IMR-90 (cell line): ENCODE results near the gene TAAR5. TPM values are rescaled to one million over a fixed set of nuclear protein-coding genes. Genes with fewer than 3 reads are reported as not detected.
"Not testable (repeated sequence)": the region's sequence is repeated elsewhere in the genome, so short reads cannot be mapped to it uniquely, and the experiment has no call there.

Source experiments
- ATAC-seq: fragments of 200-7000 bp; cut with Tn5 transposase; 2 replicates; pipeline ENCODE4 v1.9.1; 2020; ENCODE audit warnings: low read depth, mild to moderate bottlenecking, moderate library complexity
- BruUV-seq: library from RNA; stranded (reverse); fragments of 400-500 nt; replicated peaks from 2 replicates; lab custom pipeline; 2021; lab: Mats Ljungman, UMichigan
- CTCF ChIA-PET: fragments of 300-600 bp; formaldehyde crosslinking; extraction: SDS; loops from one replicate; lab custom pipeline; 2021; ENCODE audit warnings: antibody characterized with exemption; lab: Yijun Ruan, JAX
- POLR2A ChIA-PET: fragments of 300-600 bp; sonication (Branson Sonifier 250); formaldehyde crosslinking; loops from one replicate; lab custom pipeline; 2022; ENCODE audit warnings: antibody characterized with exemption; ENCODE audit not compliant: unreplicated experiment; lab: Charles Lee
- DNase-seq: peaks from one replicate; pipeline ENCODE4 v3.0.0; 2013
- H2AFZ ChIP-seq: replicated peaks from 2 replicates; pipeline ENCODE3; 2013; ENCODE audit warnings: low read length, mild to moderate bottlenecking; ENCODE audit not compliant: poor library complexity
- H2AK5ac ChIP-seq: 2 replicates; pipeline ENCODE4 v1.6.1; 2013; ENCODE audit warnings: low read depth, low read length, inconsistent platforms
- H2AK9ac ChIP-seq: replicated peaks from 2 replicates; pipeline ENCODE3; 2013; ENCODE audit warnings: mild to moderate bottlenecking, low read depth, low read length, moderate library complexity; ENCODE audit not compliant: poor library complexity
- H2BK120ac ChIP-seq: 2 replicates; pipeline ENCODE4 v1.6.1; 2013; ENCODE audit warnings: low read depth, low read length, inconsistent platforms
- H2BK15ac ChIP-seq: 3 replicates; pipeline ENCODE4 v1.6.1; 2013; ENCODE audit warnings: low read depth, low read length, inconsistent platforms
- H2BK20ac ChIP-seq: 2 replicates; pipeline ENCODE4 v1.6.1; 2013; ENCODE audit warnings: low read depth, mild to moderate bottlenecking, inconsistent platforms, low read length, moderate library complexity
- H2BK5ac ChIP-seq: 2 replicates; pipeline ENCODE4 v1.6.1; 2013; ENCODE audit warnings: mild to moderate bottlenecking, low read depth, low read length, inconsistent platforms; ENCODE audit not compliant: poor library complexity, severe bottlenecking
- H3K14ac ChIP-seq: replicated peaks from 2 replicates; pipeline ENCODE4 v1.6.1; 2013; ENCODE audit warnings: low read depth, low read length, inconsistent platforms
- H3K18ac ChIP-seq: 2 replicates; pipeline ENCODE4 v1.6.1; 2013; ENCODE audit warnings: low read depth, low read length, control low read depth
- H3K23ac ChIP-seq: 2 replicates; pipeline ENCODE4 v1.6.1; 2013; ENCODE audit warnings: low read depth, low read length, inconsistent platforms
- H3K27ac ChIP-seq: 2 replicates; pipeline ENCODE4 v1.5.1; 2013; ENCODE audit warnings: mild to moderate bottlenecking, control low read depth, low read length; ENCODE audit not compliant: insufficient read depth
- H3K27me3 ChIP-seq: 2 replicates; pipeline ENCODE4 v1.6.1; 2013; ENCODE audit warnings: low read length; ENCODE audit not compliant: control insufficient read depth, insufficient read depth
- H3K36me3 ChIP-seq: 2 replicates; pipeline ENCODE4 v1.6.1; 2013; ENCODE audit warnings: low read length, mixed read lengths; ENCODE audit not compliant: control insufficient read depth, insufficient read depth
- H3K4ac ChIP-seq: 2 replicates; pipeline ENCODE4 v1.6.1; 2013; ENCODE audit warnings: low read depth, low read length, inconsistent platforms
- H3K4me1 ChIP-seq: 2 replicates; pipeline ENCODE4 v1.6.1; 2013; ENCODE audit warnings: low read length, mixed read lengths; ENCODE audit not compliant: control insufficient read depth, insufficient read depth
- H3K4me2 ChIP-seq: 2 replicates; pipeline ENCODE4 v1.6.1; 2013; ENCODE audit warnings: low read depth, mild to moderate bottlenecking, control low read depth, low read length, moderate library complexity
- H3K4me3 ChIP-seq: 2 replicates; pipeline ENCODE4 v1.5.1; 2013; ENCODE audit warnings: low read depth, mild to moderate bottlenecking, control low read depth, low read length, moderate library complexity; ENCODE audit not compliant: insufficient read depth
- H3K56ac ChIP-seq: 2 replicates; pipeline ENCODE4 v1.6.1; 2013; ENCODE audit warnings: low read length, inconsistent platforms; ENCODE audit not compliant: insufficient read depth; ENCODE audit errors: extremely low read depth
- H3K79me1 ChIP-seq, 2 experiments: 2 replicates each; pipeline ENCODE4 v1.6.1; 2013; ENCODE audit warnings: low read length in 2 of 2, inconsistent platforms in 1 of 2, low read depth in 1 of 2
- H3K9ac ChIP-seq: 2 replicates; pipeline ENCODE4 v1.6.1; 2013; ENCODE audit warnings: low read depth, low read length, control low read depth
- H3K9me1 ChIP-seq: 2 replicates; pipeline ENCODE4 v1.6.1; 2013; ENCODE audit warnings: low read length, inconsistent platforms; ENCODE audit not compliant: insufficient read depth
- H3K9me3 ChIP-seq: 2 replicates; pipeline ENCODE4 v1.6.1; 2013; ENCODE audit warnings: low read length; ENCODE audit not compliant: control insufficient read depth, insufficient read depth
- H4K20me1 ChIP-seq: 2 replicates; pipeline ENCODE4 v1.6.1; 2013; ENCODE audit warnings: low read length, inconsistent platforms; ENCODE audit not compliant: insufficient read depth
- H4K5ac ChIP-seq: 2 replicates; pipeline ENCODE4 v1.6.1; 2013; ENCODE audit warnings: mild to moderate bottlenecking, low read depth, low read length, control low read depth
- H4K8ac ChIP-seq, 2 experiments: 2 replicates each; pipeline ENCODE4 v1.6.1; 2013; ENCODE audit warnings: low read depth in 2 of 2, low read length in 2 of 2, control low read depth in 1 of 2, inconsistent platforms in 1 of 2
- H4K91ac ChIP-seq: 2 replicates; pipeline ENCODE4 v1.6.1; 2013; ENCODE audit warnings: low read depth, low read length, inconsistent platforms; ENCODE audit not compliant: insufficient read depth
- dilution Hi-C: fragments of 300-500 bp; cut with HindIII; formaldehyde crosslinking; loops from one replicate; pipeline ENCODE4 v1.14.3; 2018; ENCODE audit warnings: low sequenced_read_pairs; ENCODE audit not compliant: unreplicated experiment
- in situ Hi-C: fragments of 300-500 bp; cut with MboI; formaldehyde crosslinking; loops from 3 replicates; pipeline ENCODE4 v1.14.3; 2019; ENCODE audit warnings: low sequenced_read_pairs, inconsistent platforms, mixed read lengths
- intact Hi-C: fragments of 100-400 bp; cut with micrococcal nuclease; formaldehyde crosslinking; loops from 2 replicates; pipeline ENCODE4 v1.10.0; 2022
- polyA plus RNA-seq, 3 experiments: library from polyadenylated mRNA; depleted of rRNA; stranded (reverse); fragments of >200 nt; gene quantifications; 2 replicates each; pipeline ENCODE4 v1.2.3, GENCODE V29; 2012; ENCODE audit warnings: low replicate concordance in 1 of 3
- total RNA-seq: library from RNA; depleted of rRNA; stranded (reverse); fragments of >200 nt; gene quantifications from 2 replicates; pipeline ENCODE4 v1.2.3, GENCODE V29; 2012

The TAAR5 gene
- total and polyA plus RNA-seq, 2 of the 4 experiments (the other 2 are of a cell fraction), result not detected

- in situ Hi-C loops, dilution Hi-C loops, H3K9me3 ChIP-seq, H3K9ac ChIP-seq, H3K36me3 ChIP-seq, DNase-seq, H2AK9ac ChIP-seq, H3K56ac ChIP-seq, ATAC-seq, H3K18ac ChIP-seq, CTCF ChIA-PET, H3K27ac ChIP-seq, H3K4me3 ChIP-seq, POLR2A ChIA-PET, intact Hi-C loops, H4K91ac ChIP-seq, H3K4ac ChIP-seq, H2BK15ac ChIP-seq, H3K4me2 ChIP-seq, H3K23ac ChIP-seq, H4K8ac ChIP-seq, H4K5ac ChIP-seq, H2AFZ ChIP-seq, H4K20me1 ChIP-seq, H3K14ac ChIP-seq, H2BK120ac ChIP-seq, H3K4me1 ChIP-seq, H2BK20ac ChIP-seq, H2AK5ac ChIP-seq, H3K9me1 ChIP-seq, H2BK5ac ChIP-seq, BruUV-seq, H3K79me1 ChIP-seq: not testable (repeated sequence)
- peaks cover 22% of the 10 kb centered on the region for H3K27me3 ChIP-seq
Observed at GRCh38 chr6:132600900-132601299, 11.4 kb upstream of the TAAR5 start.
